Suppressor macrophage treated with lipopolysaccharide for 4 hours (primary cell): ENCODE measurements around the gene MSRB1.
A peak's percentile ranks its signal among the peaks of the same experiment; 100 is the strongest.
"Not testable (repeated sequence)": the region's sequence is repeated elsewhere in the genome, so short reads cannot be mapped to it uniquely, and the experiment has no call there.

Experiments
- DNase-seq: peaks from one replicate; pipeline ENCODE4 v3.0.0-alpha.2; 2020

The MSRB1 gene

DNA sequence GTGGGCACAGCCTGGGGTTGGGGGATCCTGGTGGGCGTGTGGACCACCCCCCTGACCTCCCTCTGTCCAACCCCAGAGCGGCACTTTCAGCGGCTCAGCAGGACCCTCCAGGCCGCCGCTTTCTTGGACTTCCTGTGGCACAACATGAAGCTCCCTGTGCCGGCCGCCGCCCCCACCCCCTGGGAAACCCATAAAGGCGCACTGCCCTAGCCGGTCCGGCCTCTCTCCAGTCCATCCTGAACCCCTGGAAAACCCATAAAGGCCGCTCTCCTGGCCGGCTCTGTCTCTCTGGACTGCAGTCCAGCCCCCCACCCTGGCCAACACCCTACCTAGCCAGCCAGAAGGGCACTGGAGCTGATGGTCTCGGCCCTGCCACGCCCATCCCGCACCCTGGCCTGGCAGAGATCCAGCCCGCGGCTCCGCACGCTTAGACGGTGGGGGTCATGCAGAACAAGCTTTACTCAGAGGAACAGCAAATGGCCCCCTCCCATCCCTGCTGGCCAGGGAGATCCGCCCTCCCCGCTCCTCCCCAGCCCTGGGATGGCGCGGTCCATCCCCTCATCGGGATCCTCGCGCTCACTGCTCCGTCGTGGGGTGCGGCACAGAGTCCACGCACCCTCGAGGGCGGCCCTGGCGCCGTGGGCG, 35.6 kb upstream of the MSRB1 start:
- no peak for DNase-seq

GRCh38 chr16:1977875-1978268, 34.9 kb upstream of the MSRB1 start:
- DNase-seq: no peak

DNA sequence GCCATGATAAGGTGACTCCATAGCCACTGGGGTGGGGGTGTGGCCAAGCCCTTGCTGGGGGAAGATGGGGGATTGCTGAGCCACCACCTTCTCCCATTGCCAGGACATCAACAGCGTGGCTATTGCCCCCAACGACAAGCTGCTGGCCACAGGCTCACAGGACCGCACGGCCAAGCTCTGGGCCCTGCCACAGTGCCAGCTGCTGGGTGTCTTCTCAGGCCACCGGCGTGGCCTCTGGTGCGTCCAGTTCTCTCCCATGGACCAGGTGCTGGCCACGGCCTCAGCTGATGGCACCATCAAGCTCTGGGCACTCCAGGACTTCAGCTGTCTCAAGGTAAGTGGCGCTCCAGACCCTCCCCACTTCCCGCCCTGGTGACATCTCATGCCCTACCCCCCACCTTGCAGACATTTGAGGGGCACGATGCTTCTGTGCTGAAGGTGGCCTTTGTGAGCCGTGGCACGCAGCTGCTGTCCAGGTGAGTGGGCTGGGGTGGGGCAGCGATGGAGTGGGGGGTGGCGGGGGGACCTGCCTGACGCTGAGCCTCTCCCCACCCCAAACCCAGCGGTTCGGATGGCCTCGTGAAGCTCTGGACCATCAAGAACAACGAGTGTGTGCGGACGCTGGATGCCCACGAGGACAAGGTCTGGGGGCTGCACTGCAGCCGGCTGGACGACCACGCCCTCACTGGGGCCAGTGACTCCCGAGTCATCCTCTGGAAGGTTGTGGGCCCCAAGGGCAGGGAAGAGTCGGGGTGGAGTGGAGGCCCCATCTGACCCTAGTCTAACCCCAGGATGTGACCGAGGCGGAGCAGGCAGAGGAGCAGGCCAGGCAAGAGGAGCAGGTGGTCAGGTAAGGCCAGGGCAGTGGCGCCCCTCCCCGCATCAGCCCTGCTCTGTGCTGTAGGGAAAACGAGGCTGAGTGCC, 34.2 kb upstream of the MSRB1 start:
- no peak for DNase-seq

DNA sequence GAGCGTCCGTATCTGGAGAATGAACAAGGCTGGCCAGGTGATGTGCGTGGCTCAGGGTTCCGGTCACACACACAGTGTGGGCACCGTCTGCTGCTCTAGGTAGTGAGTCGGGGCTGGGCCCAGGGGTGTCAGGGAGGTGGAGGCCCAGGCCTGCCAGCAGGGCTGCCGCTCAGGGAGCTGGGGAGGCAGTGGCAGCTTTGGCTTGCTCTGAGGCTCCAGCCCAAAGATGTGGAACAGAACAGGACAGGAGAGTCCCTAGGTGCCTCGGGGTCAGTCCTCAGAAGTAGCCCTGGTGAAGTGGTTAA, 33.2 kb upstream of the MSRB1 start:
- DNase-seq: no peak

GRCh38 chr16:1975432-1976215, 32.6 kb upstream of the MSRB1 start:
- DNase-seq: no peak

DNA sequence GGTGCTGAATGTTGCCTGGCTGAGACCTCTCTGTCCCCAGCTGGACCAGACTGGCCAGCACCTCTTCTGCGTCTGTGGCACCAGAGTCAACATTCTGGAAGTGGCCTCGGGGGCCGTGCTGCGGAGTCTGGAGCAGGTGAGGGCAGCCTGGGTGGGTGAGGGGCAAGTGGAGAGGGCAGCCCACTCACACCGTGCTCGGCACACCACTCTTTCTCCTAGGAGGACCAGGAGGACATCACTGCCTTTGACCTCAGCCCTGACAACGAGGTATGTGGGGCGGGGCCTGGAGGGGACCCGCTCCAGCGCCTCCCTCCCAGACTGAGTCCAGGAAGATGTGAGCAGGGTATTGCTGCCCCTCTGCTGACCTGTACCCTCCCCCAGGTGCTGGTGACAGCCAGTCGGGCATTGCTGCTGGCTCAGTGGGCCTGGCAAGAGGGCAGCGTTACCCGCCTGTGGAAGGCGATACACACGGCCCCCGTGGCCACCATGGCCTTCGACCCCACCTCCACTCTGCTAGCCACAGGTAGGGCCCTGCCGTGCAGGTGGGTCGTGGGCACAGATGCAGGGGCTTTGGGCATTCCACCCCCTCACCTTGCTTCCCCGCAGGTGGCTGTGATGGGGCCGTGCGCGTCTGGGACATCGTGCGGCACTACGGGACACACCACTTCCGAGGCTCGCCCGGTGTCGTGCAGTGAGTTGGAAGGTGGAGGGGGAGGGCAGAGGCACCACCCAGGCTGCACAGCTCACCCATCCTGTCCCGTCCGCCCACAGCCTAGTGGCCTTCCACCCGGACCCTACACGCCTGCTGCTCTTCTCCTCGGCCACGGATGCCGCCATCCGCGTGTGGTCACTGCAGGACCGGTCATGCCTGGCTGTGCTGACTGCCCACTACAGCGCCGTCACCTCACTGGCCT, 31.4 kb upstream of the MSRB1 start:
- DNase-seq: no peak

DNA sequence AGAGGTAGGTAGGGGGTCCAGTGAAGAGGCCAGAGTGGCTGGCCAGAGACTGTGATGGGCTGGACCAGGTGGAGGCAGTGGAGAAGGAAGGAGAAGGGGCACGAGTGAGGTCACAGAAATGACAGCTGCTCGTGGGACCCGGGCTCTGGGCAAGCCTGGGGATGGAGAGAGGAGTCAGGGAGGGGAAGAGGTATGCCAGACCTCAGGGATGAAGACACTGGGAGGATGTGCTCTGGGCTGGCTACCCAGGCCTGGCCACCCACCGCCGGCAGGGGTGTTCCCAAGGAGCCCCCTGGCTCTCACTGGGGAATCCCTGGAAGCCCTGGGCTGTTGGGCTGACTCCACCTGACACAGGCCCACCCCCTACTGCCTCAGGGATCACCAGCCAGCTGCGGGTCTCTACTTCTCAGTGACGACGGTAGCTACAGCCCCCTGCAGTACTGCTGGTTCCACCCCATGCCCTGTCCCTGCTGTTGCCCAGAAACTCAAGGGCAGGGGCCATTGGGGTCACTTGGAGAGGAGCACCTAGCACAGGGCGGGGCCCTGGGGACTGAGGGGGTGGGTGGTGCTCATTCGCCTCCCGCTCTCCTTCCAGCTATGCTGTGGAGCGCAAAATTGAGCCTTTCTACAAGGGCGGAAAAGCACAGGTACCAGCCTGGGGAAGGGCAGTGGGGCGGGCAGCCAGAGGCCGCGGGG, 30.6 kb upstream of the MSRB1 start:
- DNase-seq: no peak

- DNase-seq: peak; percentile 27
These were observed 29.5 kb upstream of the MSRB1 start for GRCh38 chr16:1972490-1972877.

GRCh38 chr16:1971796-1972489, 28.9 kb upstream of the MSRB1 start, which contains the start of gene TBL3:
TBL3 (plus strand) TSS chr16:1972053; CDS start chr16:1972165, 112 bp downstream.
- DNase-seq: peak; percentile 97

DNA sequence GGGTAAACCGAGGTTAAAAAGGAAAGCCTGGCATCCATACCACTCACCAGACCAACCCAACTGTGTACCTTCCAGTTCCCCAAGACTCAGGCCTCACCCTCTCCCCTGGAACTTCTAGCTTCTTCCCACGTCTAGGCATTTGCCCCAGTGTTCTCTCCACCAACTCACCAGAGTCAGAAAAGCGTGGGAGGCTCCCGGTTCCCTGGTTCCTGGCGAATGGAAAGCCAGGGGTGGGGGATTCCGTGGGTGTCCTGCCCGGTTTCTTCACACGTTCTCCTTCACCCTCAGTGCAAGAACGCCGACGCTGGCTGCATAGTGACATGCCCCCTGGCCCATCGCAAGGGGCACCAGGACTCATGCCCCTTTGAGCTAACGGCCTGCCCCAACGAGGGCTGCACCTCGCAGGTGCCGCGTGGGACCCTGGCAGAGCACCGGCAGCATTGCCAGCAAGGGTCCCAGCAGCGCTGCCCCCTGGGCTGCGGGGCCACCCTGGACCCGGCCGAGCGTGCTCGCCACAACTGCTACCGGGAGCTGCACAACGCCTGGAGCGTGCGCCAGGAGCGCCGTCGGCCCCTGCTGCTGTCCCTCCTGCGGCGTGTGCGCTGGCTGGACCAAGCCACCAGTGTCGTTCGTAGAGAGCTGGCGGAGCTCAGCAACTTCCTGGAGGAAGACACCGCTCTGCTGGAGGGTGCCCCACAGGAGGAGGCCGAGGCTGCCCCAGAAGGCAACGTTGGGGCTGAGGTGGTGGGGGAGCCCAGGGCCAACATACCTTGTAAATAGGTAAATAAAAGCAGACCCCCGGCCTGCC, 25.4 kb upstream of the MSRB1 start:
- DNase-seq: no peak

GRCh38 chr16:1966460-1966859, 23.5 kb upstream of the MSRB1 start, which contains the start of gene RNF151:
RNF151 (plus strand) TSS chr16:1966856; CDS start chr16:1966882, 26 bp downstream.
- DNase-seq: no peak

- DNase-seq: no peak
These were observed 22.5 kb upstream of the MSRB1 start for GRCh38 chr16:1965396-1966001.

DNA sequence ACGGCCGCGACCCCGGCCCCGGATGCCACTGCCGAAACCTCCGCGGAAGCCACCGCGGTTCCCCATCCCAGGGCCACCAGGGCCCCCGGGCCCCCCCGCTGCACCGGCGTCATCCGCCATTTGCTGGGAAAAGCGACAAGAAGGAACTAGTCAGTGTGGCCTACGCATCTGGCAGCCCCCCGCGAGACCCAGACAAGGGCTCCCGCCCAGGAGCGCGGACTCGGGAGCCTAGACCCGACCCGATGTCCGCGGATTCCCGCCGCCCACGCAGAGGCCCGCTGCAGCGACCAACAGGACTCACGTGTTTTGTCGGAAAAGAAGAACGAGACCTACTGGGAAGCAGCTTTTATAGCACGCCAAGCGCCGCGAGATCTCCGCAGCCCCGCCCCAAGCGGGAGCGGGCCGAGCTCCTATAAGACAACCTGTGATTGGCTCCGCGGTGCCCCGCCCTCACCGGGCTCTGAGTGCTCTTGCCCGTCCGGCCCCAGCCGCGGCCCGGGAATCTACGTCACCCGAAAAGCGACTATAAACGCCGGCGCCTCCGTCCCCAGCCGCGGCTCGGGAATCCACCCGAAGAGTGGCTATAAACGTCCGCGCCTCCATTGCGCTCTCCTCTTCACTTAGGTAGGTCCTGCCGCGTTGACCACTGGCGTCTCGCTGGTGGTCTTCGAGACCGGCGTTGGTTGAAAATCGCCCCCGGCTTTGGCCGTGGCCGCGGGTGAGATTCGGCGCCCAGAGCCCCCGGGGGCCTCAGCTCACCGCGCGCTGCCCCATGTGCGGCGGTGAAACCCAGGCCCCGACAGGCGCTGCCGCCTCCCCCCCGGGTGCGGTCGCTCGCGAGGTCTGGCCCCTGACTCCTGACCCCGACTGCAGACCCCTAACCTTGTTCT, 21.8 kb upstream of the MSRB1 start, which contains the start of gene RPS2:
RPS2 (minus strand) TSS at position 321 of the 890 bp plus-strand sequence; CDS start at position 120, 201 bp downstream.
- DNase-seq: peak; percentile 100

GRCh38 chr16:1963806-1964505, 21.0 kb upstream of the MSRB1 start:
- DNase-seq: peak; percentile 55

DNA sequence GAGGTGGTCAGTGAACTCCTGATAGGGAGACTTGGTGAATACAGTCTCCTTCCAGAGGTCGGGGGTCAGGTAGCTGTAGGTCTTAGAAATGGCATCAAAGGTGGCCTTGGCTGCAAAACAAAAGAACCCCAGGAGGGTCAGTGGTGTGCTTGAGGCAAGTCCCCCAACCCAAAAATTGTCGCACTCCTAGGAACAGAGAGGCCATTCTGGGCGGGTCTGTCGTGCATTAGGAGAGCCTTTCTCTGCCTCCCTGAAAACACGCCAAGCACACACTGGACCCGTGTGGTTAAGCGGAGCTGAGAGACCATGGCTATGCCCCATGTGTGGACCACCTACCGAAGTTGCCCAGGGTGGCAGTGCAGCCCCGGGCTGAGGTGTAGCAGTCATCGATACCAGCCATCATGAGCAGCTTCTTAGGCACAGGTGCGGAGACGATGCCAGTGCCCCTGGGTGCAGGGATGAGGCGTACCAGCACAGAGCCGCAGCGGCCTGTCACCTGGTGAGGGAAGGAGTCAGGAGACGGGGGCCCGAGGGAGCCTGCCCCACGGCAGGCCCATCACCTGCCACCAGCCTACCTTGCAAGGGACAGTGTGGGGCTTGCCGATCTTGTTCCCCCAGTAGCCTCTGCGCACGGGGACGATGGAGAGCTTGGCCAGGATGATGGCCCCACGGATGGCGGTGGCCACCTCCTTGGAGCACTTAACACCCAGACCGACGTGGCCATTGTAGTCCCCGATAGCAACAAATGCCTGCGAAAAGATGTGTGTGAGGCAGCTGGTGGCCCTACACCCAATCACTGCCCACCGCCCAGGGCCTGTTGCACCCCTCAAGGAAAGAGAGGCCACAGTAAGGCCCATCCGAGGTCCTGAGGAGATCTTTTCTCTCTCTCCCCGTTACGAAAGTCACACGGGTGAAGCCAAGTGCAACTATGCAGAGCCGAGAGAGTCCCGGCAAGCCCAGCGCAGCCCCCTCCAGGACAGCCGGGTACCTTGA, 19.5 kb upstream of the MSRB1 start:
- not testable (repeated sequence) for DNase-seq

GRCh38 chr16:1961651-1962067, 18.7 kb upstream of the MSRB1 start:
- DNase-seq: no peak
